Eye (tissue), 1 donor: ENCODE results near the gene MAPK8IP1.

Experiments
- DNase-seq: peaks from one replicate; pipeline ENCODE4 v3.0.0-alpha.2; 2015

The MAPK8IP1 gene

GRCh38 chr11:45909594-45910475 lies 24.4 kb downstream of the MAPK8IP1 start:
- DNase-seq = no peak

DNA sequence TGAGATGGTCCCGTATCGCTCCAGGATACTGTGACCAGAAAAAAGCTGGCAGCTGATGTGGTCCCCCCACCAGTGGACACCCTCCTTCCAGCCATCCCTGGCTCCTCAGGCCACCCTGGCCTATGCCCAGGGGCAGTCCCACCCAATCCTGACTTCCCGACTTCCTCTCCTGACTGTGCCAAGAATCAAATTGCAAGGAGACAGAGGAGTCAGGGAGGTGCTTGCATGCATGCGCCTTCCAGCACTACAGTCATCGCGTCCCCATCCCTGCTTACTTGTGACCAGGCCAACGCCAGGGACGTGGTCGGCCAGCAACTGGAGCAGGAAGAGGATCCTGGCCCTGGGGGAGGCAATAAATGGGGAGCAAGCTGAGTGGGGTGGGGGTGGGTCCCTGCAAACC lies 25.2 kb downstream of the MAPK8IP1 start:
- no peak for DNase-seq

GRCh38 chr11:45913514-45913913 lies 28.1 kb downstream of the MAPK8IP1 start:
- no peak for DNase-seq

GRCh38 chr11:45913942-45914635 lies 28.6 kb downstream of the MAPK8IP1 start:
- DNase-seq = no peak

- no peak for DNase-seq
Measured at GRCh38 chr11:45915446-45915845, 30.0 kb downstream of the MAPK8IP1 start.

DNA sequence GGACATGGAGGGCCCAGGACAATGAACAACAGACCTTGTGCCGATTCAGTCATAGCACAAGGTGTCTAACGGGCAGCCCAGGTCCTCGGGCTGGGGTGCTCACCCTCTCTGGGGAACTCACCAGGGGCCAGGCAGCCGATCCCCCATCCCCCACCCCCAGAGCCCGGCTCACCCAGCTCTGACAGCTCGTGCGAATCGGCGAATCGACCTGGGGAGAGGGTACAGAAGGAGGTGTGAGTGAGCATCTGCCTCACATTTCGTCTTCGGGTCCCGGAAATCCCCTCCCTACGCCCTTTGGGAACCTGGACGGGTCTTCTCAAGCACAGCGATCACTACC lies 31.8 kb downstream of the MAPK8IP1 start:
- no peak for DNase-seq

DNA sequence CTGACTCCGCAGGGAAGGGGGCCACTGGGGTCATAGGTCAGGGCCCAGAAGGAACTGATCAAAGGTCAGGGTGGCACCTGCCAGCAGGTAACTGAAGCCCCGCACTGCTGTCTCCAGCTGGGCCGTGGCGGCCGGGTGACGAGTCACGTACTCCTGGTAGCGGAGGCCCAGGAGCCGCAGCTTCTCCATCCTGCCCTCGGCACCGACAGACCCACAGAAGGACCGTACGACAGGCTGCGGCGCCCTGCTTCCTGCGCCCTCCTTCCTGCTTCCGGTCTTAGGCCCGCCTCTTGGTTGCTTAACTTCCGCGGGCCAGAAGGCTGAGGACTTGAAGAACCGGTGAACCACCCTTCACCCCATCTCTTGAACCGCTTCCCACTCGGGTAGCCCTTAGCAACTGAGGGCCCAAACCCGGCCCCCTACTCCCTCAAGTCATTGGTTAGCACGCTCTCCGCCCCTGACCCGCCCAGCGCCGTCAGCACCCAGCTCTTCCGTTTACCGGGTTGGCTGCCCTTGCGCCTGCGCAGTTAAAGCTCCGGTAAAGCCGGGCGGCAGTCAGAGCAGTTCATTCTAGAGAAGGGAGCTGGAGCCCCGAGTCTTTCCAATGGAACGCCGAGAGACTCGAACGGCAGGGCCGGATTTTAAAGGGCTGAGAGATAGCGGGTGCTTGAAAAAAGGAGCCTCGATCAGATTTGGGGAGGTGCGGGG lies 32.3 kb downstream of the MAPK8IP1 start, which contains the start of gene PEX16:
Gene PEX16, minus strand, starts transcription at position 255 of the 708 bp plus-strand sequence. Its CDS starts 66 bp downstream, at position 189.
- peak; percentile 98 for DNase-seq

DNA sequence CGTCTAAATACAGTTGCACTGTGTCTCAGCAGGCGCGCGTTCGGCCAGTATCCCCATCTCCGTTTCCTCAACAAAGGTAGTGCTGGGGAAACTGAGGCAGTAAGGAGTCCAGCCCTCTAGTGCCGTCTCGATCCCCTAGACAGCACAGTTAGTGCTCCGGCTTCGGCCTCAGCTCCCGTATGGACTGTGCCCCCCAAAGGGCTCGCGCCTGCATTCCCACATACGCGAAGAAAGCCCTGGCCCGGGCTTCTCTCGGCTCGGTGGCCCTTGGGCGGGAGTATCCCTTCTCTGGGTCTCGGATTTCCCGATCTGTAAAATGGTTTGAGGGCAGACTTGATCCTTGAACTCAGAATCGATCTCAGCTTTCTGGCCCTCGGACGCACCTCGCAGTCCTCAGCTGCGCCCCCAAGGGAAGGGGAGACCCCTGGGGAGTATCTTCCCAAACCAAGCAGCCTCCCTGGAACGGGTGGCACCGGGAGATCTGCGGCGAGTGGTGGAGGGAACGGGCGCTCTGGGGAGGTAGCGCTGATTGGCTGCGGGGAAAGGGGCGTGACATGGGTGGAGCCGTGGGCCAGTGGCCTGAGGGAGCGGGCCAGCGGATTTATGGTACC lies 33.0 kb downstream of the MAPK8IP1 start:
- peak; percentile 80 for DNase-seq

DNA sequence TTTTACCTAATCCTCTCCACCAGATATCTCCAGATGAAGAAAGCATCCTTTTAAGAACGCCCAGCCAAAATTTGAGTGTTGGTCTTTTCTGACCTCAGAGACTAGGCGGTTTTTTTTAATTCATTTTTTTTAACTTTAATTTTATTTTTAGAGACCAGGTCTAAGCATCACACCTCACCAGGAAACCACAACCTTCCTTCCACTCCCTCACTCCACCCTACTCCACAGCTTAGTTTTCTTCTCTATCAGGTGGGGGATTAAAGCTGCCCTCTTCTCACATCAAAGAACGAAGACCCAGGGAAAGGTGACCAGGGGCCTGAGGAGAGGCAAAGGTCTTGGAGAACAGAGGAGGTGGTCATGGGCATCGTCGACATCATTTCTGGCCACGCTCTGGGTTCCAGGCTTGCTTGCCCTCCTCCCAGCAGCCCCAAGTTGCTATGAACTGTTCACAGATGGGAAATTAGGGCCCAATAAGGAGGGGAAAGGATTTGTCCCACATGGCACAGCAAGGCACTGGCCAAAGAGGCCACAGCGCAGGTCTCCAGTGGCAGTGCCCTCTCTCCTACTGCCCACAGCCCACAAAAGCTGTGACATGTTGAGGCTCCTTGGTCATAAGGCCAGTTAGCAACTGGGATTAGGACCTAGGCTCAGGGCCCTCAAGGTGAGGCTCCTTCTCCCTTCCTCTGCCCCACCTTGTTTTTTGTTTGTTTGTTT lies 33.7 kb downstream of the MAPK8IP1 start:
- DNase-seq = no peak

GRCh38 chr11:45919806-45920530 lies 34.5 kb downstream of the MAPK8IP1 start:
- no peak for DNase-seq

DNA sequence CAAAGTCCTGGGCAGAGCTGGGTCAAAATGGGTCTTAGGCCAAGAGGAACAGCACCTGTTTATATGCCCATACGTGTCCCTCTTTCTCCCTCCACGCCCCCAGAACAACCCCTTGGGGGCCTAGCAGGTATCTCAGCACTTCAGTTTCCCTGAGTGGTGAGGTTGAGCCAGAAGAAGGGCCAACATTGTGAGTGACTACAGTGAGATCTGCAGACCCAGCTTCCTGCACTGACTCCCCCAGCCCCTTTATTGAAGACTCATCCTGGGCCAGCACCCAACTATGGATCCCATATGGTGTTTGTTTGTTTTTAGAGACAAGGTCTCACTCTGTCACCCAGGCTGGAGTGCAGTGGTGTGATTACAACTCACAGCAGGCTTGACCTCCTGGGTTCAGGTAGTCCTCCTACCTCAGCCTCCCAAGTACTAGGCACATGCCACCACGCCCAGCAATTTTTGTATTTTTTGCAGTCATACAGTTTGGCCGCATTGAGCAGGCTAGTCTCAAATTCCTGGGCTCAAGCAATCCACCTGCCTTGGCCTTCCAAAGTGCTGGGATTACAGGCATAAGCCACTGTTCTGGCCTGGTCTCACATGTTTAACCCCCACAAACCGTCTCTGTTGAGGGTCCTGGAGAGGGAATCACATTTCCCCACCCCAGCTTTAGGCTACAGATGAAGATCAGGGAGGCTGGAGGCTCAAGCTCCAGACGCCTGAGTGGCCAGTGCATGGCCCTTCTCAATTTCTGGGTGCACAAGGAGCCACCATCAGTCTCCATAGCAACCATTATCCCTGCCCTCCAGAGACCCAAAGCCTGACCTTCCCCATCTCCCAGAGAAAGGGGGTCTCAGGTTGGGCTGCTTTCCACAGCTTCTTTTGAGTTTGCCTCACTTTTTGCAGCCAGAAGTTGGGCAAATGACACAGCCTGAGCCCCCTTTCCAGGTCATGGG lies 35.4 kb downstream of the MAPK8IP1 start:
- no peak for DNase-seq

DNA sequence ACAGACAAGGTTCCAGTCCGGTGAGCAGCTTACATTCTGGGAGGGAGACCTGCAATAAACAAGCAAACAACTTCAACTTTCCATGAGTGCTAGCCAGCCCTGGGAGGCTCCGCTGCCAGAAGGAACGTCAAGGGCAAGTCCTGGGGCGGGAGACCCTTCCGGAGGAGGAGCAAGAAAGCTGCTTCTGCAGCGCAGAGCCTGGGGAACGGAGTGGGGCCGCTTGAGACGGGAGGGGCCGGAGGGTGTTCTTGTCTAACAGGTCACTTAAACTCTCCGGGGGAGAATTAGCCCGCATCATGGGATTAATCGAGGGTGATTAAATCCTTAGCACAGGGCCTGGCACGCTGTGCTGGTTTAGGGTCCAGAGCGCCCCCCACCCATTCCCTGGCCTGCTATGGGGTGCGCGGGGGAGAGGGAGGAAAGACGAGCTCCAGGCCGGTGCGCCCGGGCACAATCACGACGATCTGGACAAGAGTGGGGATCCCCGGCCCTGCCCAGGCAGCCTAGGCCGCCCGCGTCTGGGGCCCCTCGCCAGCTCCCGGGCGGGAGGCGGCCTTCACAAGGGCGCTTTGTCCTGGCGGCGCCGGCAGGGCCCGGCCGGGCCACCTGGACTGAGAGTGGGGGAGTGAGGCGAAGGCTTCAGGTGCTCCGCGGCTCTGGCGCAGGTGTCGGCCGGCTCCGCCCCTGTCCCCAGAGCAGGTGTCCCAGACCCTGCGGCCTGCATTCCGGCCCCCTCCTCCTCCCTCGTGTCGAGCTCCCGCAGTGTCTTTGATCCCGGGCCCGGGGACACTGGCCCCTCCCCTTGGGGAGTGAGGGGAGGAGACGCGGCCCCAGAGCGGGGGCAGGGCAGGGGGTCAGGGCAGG lies 36.3 kb downstream of the MAPK8IP1 start:
- peak; percentile 67 for DNase-seq

- DNase-seq = peak; percentile 40
Measured at GRCh38 chr11:45922425-45923082, 37.1 kb downstream of the MAPK8IP1 start, which contains the start of gene LARGE2. Gene LARGE2 (plus strand): TSS chr11:45922656. CDS start chr11:45922883, 227 bp downstream.

DNA sequence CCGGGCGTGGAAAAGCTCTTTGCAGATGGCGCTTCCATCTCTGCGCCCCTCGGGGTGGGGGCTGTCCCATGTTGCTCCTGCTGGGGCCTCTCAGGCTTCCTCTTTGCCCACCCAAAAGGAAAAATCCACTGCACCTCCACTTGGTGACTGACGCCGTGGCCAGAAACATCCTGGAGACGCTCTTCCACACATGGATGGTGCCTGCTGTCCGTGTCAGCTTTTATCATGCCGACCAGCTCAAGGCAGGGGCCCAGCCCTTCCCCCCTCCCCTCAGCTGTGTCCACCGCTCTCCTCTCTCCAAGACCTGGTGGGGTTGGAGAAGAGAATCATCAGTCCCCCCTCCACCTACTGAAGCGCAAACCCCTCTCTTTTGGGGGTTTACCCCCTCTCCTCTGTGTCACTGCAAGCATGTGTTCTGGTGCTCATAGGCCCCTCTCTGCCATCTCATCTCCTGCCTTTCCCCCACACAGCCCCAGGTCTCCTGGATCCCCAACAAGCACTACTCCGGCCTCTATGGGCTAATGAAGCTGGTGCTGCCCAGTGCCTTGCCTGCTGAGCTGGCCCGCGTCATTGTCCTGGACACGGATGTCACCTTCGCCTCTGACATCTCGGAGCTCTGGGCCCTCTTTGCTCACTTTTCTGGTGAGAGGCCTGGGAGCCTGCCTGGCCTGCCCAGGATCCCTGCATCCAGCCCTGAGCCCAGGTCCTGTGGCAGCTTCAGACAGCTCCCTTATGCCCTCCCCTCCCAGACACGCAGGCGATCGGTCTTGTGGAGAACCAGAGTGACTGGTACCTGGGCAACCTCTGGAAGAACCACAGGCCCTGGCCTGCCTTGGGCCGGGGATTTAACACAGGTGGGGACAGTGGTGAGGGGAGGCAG lies 38.8 kb downstream of the MAPK8IP1 start:
- DNase-seq = no peak

DNA sequence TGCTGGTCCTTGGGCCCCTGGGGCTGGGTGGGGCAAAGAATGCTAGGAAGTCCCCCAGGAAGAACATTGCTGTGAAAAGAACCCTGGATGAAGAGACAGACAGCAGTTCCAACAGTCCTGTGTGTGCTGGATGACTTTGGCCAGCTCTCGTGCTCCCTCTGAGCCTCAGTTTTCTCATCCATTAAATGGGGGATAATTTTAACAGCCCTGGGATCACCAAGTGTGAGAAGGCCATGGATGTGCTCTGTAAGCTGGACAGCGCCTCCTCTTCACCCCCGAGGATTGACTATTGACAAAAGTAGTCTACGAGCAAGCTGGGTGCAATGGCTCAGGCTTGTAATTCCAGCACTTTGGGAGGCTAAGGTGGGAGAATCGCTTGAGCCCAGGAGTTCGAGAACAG lies 39.5 kb downstream of the MAPK8IP1 start:
- DNase-seq = no peak

DNA sequence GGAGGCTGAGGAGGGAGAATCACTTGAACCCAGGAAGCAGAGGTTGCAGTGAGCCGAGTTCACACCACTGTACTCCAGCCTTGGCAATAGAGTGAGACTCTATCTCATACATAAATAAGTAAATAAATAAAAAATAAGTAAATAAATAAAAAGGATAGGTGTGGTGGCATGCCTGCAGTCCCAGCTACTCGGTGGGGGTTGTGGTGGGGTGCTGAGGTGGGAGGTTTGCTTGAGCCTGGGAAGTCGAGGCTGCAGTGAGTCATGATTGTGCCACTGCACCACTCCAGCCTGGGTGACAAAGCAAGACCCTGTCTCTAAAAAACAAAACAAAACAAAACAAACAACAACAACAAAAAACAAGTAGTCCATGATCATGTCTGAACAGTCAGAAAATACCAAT lies 40.1 kb downstream of the MAPK8IP1 start:
- no peak for DNase-seq

GRCh38 chr11:45926001-45926401 lies 40.5 kb downstream of the MAPK8IP1 start:
- DNase-seq = no peak
